Choroid plexus epithelial cell (primary cell): ENCODE data around the gene ADGRL3.

Source experiments
- DNase-seq: peaks from one replicate; pipeline ENCODE4 v3.0.0-alpha.2; 2010; ENCODE audit warnings: low read depth
- H3K4me3 ChIP-seq: 2 replicates; pipeline ENCODE4 v1.5.1; 2011; ENCODE audit warnings: low read depth, mild to moderate bottlenecking, control low read depth, low read length, moderate library complexity
- CTCF ChIP-seq: conservative IDR thresholded peaks from 2 replicates; pipeline ENCODE4 v1.5.1; 2011; ENCODE audit warnings: low read depth, mild to moderate bottlenecking, control low read depth, inconsistent platforms, low read length, moderate library complexity

The ADGRL3 gene

GRCh38 chr4:62080431-62080830, 880.3 kb downstream of the ADGRL3 start:
- DNase-seq = no peak
- no peak for TF ChIP-seq CTCF

GRCh38 chr4:62087706-62088105, 887.6 kb downstream of the ADGRL3 start:
- no peak for TF ChIP-seq CTCF
- H3K4me3 ChIP-seq = no peak overlapping the region
- no peak for DNase-seq

More at GRCh38 chr4:62080431-62080830, 880.3 kb downstream of the ADGRL3 start:
- no peak overlapping the region for H3K4me3 ChIP-seq

DNA sequence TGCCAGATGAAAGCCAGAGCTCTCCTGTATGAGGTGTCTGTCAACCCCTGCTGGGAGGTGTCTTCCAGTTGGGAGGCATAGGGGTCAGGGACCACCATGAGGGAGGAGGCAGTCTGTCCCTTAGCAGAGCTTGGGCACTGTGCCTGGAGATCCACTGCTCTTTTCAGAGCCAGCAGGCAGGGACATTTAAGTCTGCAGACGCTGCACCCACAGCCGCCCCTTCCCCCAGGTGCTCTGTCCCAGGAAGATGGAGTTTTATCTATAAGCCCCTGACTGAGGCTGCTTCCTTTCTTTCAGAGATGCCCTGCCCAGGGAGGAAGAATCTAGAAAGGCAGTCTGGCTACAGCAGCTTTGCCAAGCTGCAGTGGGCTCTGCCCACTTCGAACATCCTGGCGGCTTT, 893.6 kb downstream of the ADGRL3 start:
- H3K4me3 ChIP-seq = no peak overlapping the region
- TF ChIP-seq CTCF = no peak
- no peak for DNase-seq

DNA sequence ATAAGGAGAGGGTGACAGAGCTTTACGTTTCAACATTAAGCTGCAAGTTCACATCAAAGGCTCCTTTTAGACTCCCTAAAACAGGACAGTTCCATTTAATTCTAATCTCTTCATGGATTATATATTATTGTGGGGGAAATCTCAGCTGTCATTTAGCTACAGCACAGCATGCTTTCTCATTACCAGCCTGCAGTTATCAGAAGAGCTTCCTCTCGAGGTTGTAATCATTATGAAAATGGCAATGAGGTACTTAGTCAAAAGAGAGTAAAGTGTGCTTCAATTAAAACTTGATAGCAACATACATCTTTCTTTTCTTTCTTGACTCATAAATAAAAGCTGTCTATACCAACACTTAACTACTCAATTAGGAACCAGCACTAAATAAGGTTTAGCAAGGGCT, 896.8 kb downstream of the ADGRL3 start:
- no peak for DNase-seq
- TF ChIP-seq CTCF = no peak
- no peak overlapping the region for H3K4me3 ChIP-seq

- DNase-seq = no peak
- H3K4me3 ChIP-seq = no peak overlapping the region
- no peak for TF ChIP-seq CTCF
Measured at GRCh38 chr4:62115216-62115615, 915.1 kb downstream of the ADGRL3 start.

DNA sequence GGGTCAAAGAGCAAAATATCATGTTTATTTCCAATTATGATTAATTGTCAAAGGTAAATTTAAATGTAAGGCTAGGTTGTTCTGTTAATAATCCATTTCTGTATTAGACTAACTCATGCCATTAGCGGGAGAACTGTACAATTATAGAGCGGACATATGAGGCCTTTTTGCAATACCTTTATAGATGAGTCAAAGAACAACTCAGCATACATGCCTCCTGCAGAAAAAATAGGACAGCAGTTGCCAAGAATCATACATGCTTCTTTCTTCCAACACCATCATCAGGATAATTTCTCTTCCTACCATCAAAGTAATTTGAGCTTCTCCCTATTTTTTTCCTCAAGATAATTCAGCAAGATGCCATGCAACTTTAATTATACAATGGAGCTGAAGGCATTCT, 917.8 kb downstream of the ADGRL3 start:
- DNase-seq = no peak
- no peak overlapping the region for H3K4me3 ChIP-seq
- TF ChIP-seq CTCF = no peak

DNA sequence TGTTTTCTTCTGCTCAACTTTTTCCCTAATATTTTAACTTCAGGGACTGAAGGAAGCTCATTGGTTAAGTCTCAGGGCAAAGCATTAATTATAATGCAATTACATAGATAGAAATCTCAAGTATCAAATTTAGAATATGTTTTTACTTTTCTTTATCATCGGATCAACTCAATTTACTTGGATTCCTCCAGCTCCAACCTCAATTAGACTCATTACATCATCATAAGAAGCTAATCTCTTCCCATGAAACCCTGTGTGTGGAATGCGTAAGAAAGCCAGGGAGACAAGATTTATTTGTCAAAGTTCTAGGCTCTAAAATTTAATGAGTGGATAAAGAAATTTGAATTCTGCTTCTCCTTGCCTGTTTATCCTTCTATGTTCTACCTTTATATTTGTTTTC, 918.4 kb downstream of the ADGRL3 start:
- no peak overlapping the region for H3K4me3 ChIP-seq
- TF ChIP-seq CTCF = no peak
- DNase-seq = no peak
